Subcutaneous adipose tissue (tissue), 4 donors: Measurements from ENCODE around the gene MTNR1A. TPM values are rescaled to one million over a fixed set of nuclear protein-coding genes. Genes with fewer than 3 reads are reported as not detected.

ENCODE experiments used
- CTCF ChIP-seq: fragments of 450-650 bp; IDR thresholded peaks from one replicate; pipeline ENCODE4 v1.5.1; 2016; ENCODE audit warnings: low read depth, mild to moderate bottlenecking, control low read depth, antibody characterized with exemption, moderate library complexity
- total RNA-seq, 4 donors: library from RNA; depleted of rRNA; stranded (reverse); fragments of >200 nt; gene quantifications; one replicate each; pipeline ENCODE4 v1.1.0, GENCODE V29; 2016

Gene MTNR1A
- total RNA-seq, 4 donors from 2014 or later: not detected

DNA sequence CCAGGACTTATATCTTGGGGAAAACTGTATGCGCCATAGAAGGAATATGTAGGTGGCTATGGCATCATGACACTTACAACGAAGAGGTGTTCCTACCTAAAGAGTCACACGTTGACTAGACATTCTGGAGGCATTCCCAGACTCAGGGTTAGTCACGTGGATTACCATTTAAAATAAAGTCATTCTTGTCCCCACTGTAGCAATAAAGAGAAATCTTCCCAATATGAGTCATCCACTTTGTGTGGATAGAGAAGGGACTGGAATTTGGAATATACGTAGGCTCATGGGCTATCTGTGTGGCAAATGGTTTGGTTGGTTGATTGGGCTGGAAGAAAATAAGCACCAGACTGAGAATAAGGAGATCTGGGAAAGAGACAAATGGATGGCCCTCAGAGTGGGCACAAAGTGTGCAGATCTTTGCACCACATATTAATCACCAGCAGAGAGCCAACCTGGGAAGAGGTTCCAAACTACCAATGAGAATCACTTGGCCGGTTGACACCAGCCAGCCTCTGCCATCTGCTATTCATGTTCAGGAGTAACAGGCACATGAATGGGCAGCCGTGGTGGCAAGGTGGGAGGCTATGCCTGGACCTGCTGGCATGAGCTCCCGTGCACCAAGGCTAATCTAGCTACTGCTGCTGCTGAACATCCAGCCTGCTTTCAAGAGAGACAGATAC lies 41.0 kb downstream of the MTNR1A start:
- TF ChIP-seq CTCF: no peak

DNA sequence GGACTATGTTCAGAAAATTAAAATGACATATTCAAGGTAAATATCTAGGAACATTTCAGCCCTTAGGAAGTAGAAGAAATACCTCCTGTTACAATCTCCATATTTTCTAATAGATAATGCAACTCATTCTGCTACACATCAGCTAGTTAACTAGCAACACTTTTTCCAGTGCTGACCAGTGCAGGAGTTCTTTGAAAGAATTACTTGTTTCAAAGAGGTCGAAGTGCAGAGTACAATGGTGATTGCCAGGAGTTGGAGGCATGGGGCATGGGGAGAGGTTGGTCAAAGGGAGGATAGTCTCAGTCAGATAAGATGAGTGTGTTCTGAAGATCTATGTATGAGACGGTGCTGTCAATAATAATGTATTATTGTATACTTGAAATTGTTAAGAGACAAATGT lies 53.1 kb downstream of the MTNR1A start:
- no peak for TF ChIP-seq CTCF

GRCh38 chr4:186501554-186501953 lies 53.8 kb downstream of the MTNR1A start:
- no peak for TF ChIP-seq CTCF

DNA sequence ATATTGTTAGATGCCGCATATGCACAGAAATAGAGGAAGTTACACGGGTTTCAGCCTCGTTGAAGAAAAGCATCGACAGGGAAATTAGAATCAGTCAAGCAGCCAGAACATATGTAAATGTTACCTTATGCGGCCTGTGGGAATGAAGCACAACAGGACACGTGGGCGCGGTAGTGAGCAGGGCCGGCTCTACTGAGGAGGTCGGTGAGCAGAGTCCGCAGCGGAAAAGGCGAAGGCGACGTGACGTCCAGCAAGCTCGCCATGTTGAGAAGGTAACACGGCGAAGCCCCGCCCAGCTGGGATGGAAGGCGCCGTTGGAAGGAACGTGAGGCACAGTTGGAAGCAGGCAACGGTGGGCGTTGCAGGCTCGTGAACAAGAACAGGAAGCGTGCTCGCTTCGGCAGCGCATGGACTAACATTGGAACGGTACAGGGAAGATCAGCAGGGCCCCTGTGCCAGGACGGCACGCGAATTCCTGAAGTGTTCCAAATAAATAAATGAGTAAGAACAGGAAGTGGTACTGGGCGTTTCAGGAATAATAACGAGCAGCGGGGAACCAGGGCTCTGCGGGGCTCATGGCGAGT lies 54.6 kb downstream of the MTNR1A start:
- no peak for TF ChIP-seq CTCF

- no peak for TF ChIP-seq CTCF
Observed at GRCh38 chr4:186499467-186499866, 55.9 kb downstream of the MTNR1A start.

- TF ChIP-seq CTCF: no peak
Observed at GRCh38 chr4:186497043-186497442, 58.3 kb downstream of the MTNR1A start.

- no peak for TF ChIP-seq CTCF
Observed at GRCh38 chr4:186494496-186494895, 60.9 kb downstream of the MTNR1A start.
